Mucosa of rectum (tissue), 2 donors: ENCODE measurements around the gene CACNA1S.

Experiments
- H3K27ac ChIP-seq, 2 donors: one replicate each; pipeline ENCODE4 v1.7.0; 2013; ENCODE audit warnings: inconsistent platforms in 2 of 2, low read depth in 2 of 2, low read length in 2 of 2
- H3K27me3 ChIP-seq, 2 donors: one replicate each; pipeline ENCODE4 v1.7.0; 2013; ENCODE audit warnings: low read length in 2 of 2; ENCODE audit not compliant: control insufficient read depth in 2 of 2, insufficient read depth in 2 of 2
- H3K36me3 ChIP-seq, 2 donors: one replicate each; pipeline ENCODE4 v1.7.0; 2013; ENCODE audit warnings: low read length in 2 of 2; ENCODE audit not compliant: control insufficient read depth in 2 of 2, insufficient read depth in 2 of 2
- H3K4me1 ChIP-seq, 2 donors: one replicate each; pipeline ENCODE4 v1.7.0; 2013; ENCODE audit warnings: low read length in 2 of 2, mild to moderate bottlenecking in 1 of 2; ENCODE audit not compliant: control insufficient read depth in 2 of 2, insufficient read depth in 2 of 2
- H3K4me3 ChIP-seq, 2 donors: one replicate each; pipeline ENCODE4 v1.7.0; 2013; ENCODE audit warnings: low read length in 2 of 2
- H3K9ac ChIP-seq, 2 donors: one replicate each; pipeline ENCODE4 v1.7.0; 2013; ENCODE audit warnings: low read length in 2 of 2, low read depth in 1 of 2, mild to moderate bottlenecking in 1 of 2
- H3K9me3 ChIP-seq, 2 donors: one replicate each; pipeline ENCODE4 v1.7.0; 2013; ENCODE audit warnings: low read length in 2 of 2; ENCODE audit not compliant: control insufficient read depth in 2 of 2
- donor health status: healthy.
- donor health status: Normal muscosa, but diverticular disease.

The CACNA1S gene

DNA sequence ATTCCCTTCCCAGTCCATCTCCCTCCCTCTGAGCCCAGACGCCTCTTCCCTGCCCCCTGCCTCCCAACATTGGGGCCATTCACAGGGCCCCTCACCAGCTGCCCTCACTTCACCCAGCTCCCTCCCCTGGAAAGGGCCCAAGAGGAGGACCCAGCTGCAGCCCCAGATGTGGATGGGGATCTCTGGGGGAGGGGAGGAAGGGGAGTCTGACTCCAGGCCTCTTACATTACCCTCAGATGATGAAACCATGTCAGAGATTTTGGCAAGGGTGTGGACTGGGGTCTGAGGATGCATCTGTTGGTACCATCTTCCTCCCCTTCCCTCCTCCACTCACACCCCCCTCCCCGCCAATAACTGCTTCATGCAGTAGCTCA is 87.6 kb downstream of the CACNA1S start:
- H3K36me3 ChIP-seq, result no peaks in the 10 kb centered on the region
- H3K27me3 ChIP-seq, result no peaks in the 10 kb centered on the region
- H3K4me3 ChIP-seq, result no peak overlapping the region
- peaks cover 30 to 41% of the 10 kb centered on the region in 2 donors for H3K4me1 ChIP-seq
- H3K27ac ChIP-seq, result no peak overlapping the region
- H3K9me3 ChIP-seq, result no peaks in the 10 kb centered on the region
- H3K9ac ChIP-seq, result no peak overlapping the region

- Histone ChIP-seq H3K9ac (no peak overlapping the region), H3K27ac (no peak overlapping the region), H3K36me3 (no peaks in the 10 kb centered on the region), H3K4me1 (peaks cover 30 to 47% of the 10 kb centered on the region in 2 donors), H3K9me3 (no peaks in the 10 kb centered on the region), H3K27me3 (no peaks in the 10 kb centered on the region), H3K4me3 (peak overlapping the region in 1 of 2 donors; percentile 42)
Observed at GRCh38 chr1:201023920-201024624, 88.2 kb downstream of the CACNA1S start.

- Histone ChIP-seq H3K27ac (peak within 1 kb of the TSS in 1 of 2 donors; percentile 84), H3K9me3 (no peaks in the 10 kb centered on the region), H3K27me3 (no peaks in the 10 kb centered on the region), H3K9ac (peak within 1 kb of the TSS; percentile 58 to 63), H3K4me3 (peak within 1 kb of the TSS; percentile 41 to 76), H3K36me3 (no peaks in the 10 kb centered on the region), H3K4me1 (peaks cover 26 to 44% of the 10 kb centered on the region in 2 donors)
Observed at GRCh38 chr1:201023517-201023902, 88.7 kb downstream of the CACNA1S start, which contains the start of gene KIF21B. Gene KIF21B, minus strand, starts transcription at chr1:201023714. Its CDS starts 331 bp downstream, at chr1:201023383.

- H3K4me3 ChIP-seq, result peak overlapping the region; percentile 41 to 76
- H3K36me3 ChIP-seq, result no peaks in the 10 kb centered on the region
- peak overlapping the region; percentile 58 to 63 for H3K9ac ChIP-seq
- no peaks in the 10 kb centered on the region for H3K9me3 ChIP-seq
- H3K27me3 ChIP-seq, result no peaks in the 10 kb centered on the region
- peaks cover 24 to 40% of the 10 kb centered on the region in 2 donors for H3K4me1 ChIP-seq
- peak overlapping the region in 1 of 2 donors; percentile 84 for H3K27ac ChIP-seq
Observed at GRCh38 chr1:201022820-201023516, 89.3 kb downstream of the CACNA1S start.

DNA sequence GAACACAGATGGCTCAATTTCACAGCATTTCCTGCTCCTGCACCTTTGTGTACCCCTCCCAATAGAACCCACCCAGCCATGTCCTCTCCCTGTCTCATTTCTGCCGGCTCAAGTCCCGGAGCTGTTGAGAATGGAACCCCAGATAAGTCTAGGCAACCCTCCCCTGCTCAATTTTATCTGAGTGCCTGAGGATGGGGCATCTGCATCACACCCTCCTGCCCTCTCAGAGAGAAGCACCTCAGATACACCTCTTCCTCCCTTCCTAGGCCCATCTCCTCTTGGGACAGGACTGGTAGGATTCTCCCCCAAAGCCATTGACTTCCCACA is 89.8 kb downstream of the CACNA1S start:
- H3K27ac ChIP-seq, result peak overlapping the region in 1 of 2 donors; percentile 84
- peaks cover 20 to 42% of the 10 kb centered on the region in 2 donors for H3K4me1 ChIP-seq
- no peaks in the 10 kb centered on the region for H3K27me3 ChIP-seq
- no peaks in the 10 kb centered on the region for H3K9me3 ChIP-seq
- peak overlapping the region; percentile 58 to 63 for H3K9ac ChIP-seq
- no peaks in the 10 kb centered on the region for H3K36me3 ChIP-seq
- peak overlapping the region; percentile 41 to 76 for H3K4me3 ChIP-seq

DNA sequence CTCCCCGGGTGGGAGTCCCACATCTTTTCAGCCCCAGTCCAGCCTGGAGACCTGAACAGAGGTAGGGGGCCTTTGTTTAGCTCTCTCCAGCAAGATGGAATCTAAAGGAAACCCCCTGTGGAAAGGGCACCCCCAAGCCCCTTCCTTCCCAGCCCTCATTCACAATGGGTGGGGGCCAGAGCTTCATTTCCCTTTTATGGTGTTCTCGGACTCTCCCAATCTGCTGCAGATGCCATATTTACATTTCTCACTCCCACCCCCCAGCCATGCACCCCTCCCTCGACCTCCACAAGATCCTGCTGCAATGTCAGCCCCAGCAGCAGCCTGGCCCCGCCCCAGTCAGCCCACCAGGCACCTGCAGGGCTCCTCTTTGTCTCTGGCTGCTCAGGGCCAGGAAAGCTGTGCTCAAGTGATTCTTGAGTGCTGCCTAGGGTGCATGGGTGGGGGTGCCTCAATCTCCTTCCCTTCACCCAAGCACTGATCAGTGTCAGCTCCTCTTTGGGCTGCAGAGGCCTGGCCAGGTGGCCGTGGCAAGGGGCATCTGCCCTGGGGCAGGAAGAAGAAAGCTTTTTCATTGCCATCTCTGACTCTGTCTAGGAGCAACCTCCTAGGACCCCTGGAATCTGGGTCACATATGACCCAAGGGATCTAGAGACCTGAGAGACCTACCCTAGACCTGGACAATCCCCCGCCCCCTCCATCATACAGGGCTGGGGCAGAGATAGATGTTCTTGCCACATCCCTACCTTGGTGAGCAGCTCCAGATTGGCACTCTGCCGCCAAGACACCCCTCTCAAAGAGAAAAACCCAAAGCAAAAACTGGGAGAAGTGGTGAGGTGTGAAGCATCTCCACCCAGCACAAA is 90.4 kb downstream of the CACNA1S start:
- Histone ChIP-seq H3K36me3 (no peaks in the 10 kb centered on the region), H3K9ac (peak overlapping the region; percentile 58 to 63), H3K4me1 (peaks cover 20 to 42% of the 10 kb centered on the region in 2 donors)

GRCh38 chr1:201020721-201021629 is 91.3 kb downstream of the CACNA1S start:
- no peaks in the 10 kb centered on the region for H3K27me3 ChIP-seq
- H3K27ac ChIP-seq, result peak overlapping the region; percentile 74 to 84
- H3K36me3 ChIP-seq, result no peaks in the 10 kb centered on the region
- H3K4me1 ChIP-seq, result peaks cover 28 to 45% of the 10 kb centered on the region in 2 donors
- H3K9me3 ChIP-seq, result no peaks in the 10 kb centered on the region
- H3K4me3 ChIP-seq, result peak overlapping the region in 1 of 2 donors; percentile 7
- peak overlapping the region; percentile 22 to 56 for H3K9ac ChIP-seq

More for the DNA sequence above, 90.4 kb downstream of the CACNA1S start:
- H3K27ac ChIP-seq, result peak overlapping the region in 1 of 2 donors; percentile 84
- no peaks in the 10 kb centered on the region for H3K9me3 ChIP-seq
- peak overlapping the region in 1 of 2 donors; percentile 76 for H3K4me3 ChIP-seq
- no peaks in the 10 kb centered on the region for H3K27me3 ChIP-seq

- peaks cover 36 to 51% of the 10 kb centered on the region in 2 donors for H3K4me1 ChIP-seq
- no peaks in the 10 kb centered on the region for H3K36me3 ChIP-seq
- H3K9ac ChIP-seq, result peak overlapping the region; percentile 22 to 56
- H3K9me3 ChIP-seq, result no peaks in the 10 kb centered on the region
- peak overlapping the region; percentile 74 to 84 for H3K27ac ChIP-seq
- no peak overlapping the region for H3K4me3 ChIP-seq
- H3K27me3 ChIP-seq, result no peaks in the 10 kb centered on the region
Observed at GRCh38 chr1:201020040-201020591, 92.1 kb downstream of the CACNA1S start.
